Keratinocyte (primary cell): ENCODE measurements around the gene CYB561. TPM values are rescaled to one million over a fixed set of nuclear protein-coding genes. Genes with fewer than 3 reads are reported as not detected.

ENCODE experiments used
- DNase-seq: peaks from one replicate; pipeline ENCODE4 v3.0.0-alpha.2; 2011; ENCODE audit warnings: low read depth, missing footprints, low spot score
- FAIRE-seq: peaks from 2 replicates; lab custom pipeline; 2011; peaks lifted over from hg19 to GRCh38; lab: Jason Lieb, UNC
- H2AFZ ChIP-seq: 2 replicates; pipeline ENCODE4 v1.6.0; 2012; ENCODE audit warnings: low read length, control low read depth, inconsistent platforms; ENCODE audit not compliant: control insufficient read depth
- H3K27ac ChIP-seq: 2 replicates; pipeline ENCODE4 v1.5.1; 2011; ENCODE audit warnings: low read length; ENCODE audit not compliant: control insufficient read depth, insufficient read depth
- H3K27me3 ChIP-seq: 3 replicates; pipeline ENCODE4 v1.6.0; 2011; ENCODE audit warnings: low read length; ENCODE audit not compliant: control insufficient read depth, insufficient read depth; ENCODE audit errors: extremely low read depth
- H3K36me3 ChIP-seq, 2 experiments: 2 replicates in 1 of 2; 3 replicates in 1 of 2; pipeline ENCODE4 v1.5.1; 2011; ENCODE audit warnings: low read length in 2 of 2, mild to moderate bottlenecking in 1 of 2; ENCODE audit not compliant: control insufficient read depth in 2 of 2, insufficient read depth in 2 of 2; ENCODE audit errors: extremely low read depth in 1 of 2
- H3K4me1 ChIP-seq: 3 replicates; pipeline ENCODE4 v1.5.1; 2011; ENCODE audit warnings: low read length; ENCODE audit not compliant: control insufficient read depth, insufficient read depth; ENCODE audit errors: extremely low read depth
- H3K4me2 ChIP-seq: 3 replicates; pipeline ENCODE4 v1.6.0; 2011; ENCODE audit warnings: low read depth, low read length; ENCODE audit not compliant: control insufficient read depth, insufficient read depth; ENCODE audit errors: extremely low read depth
- H3K4me3 ChIP-seq, 3 experiments: fragments of 200-600 bp in 1 of 3; sonication (generic) in 1 of 3; 2 replicates in 2 of 3; 3 replicates in 1 of 3; pipeline ENCODE4 v1.5.1; 2011 to 2016; ENCODE audit warnings: low read length in 3 of 3, mild to moderate bottlenecking in 3 of 3, control low read depth in 2 of 3, inconsistent platforms in 1 of 3, low read depth in 1 of 3, mixed read lengths in 1 of 3, mixed run types in 1 of 3, moderate library complexity in 1 of 3; ENCODE audit not compliant: control insufficient read depth in 2 of 3, insufficient read depth in 2 of 3; ENCODE audit errors: extremely low read depth in 1 of 3
- H3K79me2 ChIP-seq: 2 replicates; pipeline ENCODE4 v1.6.0; 2012; ENCODE audit warnings: low read length; ENCODE audit not compliant: control insufficient read depth, insufficient read depth
- H3K9ac ChIP-seq: 3 replicates; pipeline ENCODE4 v1.6.0; 2011; ENCODE audit warnings: low read length; ENCODE audit not compliant: control insufficient read depth, insufficient read depth; ENCODE audit errors: extremely low read depth
- H3K9me1 ChIP-seq: 3 replicates; pipeline ENCODE4 v1.6.0; 2011; ENCODE audit warnings: low read length; ENCODE audit not compliant: control insufficient read depth, insufficient read depth; ENCODE audit errors: extremely low read depth
- H3K9me3 ChIP-seq: 2 replicates; pipeline ENCODE4 v1.5.1; 2012; ENCODE audit warnings: low read depth, low read length; ENCODE audit not compliant: control insufficient read depth
- H4K20me1 ChIP-seq: 3 replicates; pipeline ENCODE4 v1.6.0; 2011; ENCODE audit warnings: low read length; ENCODE audit not compliant: control insufficient read depth, insufficient read depth; ENCODE audit errors: extremely low read depth
- CTCF ChIP-seq, 3 experiments: IDR thresholded peaks in 1 of 3; conservative IDR thresholded peaks in 1 of 3; optimal IDR thresholded peaks in 1 of 3; 2 replicates in 2 of 3; 3 replicates in 1 of 3; pipeline versions ENCODE3 to v1.5.1; 2011; ENCODE audit warnings: low read length in 3 of 3, mild to moderate bottlenecking in 3 of 3, moderate library complexity in 2 of 3, control low read depth in 1 of 3, inconsistent platforms in 1 of 3; ENCODE audit not compliant: insufficient read depth in 2 of 3; ENCODE audit errors: extremely low read depth in 1 of 3
- EZH2 ChIP-seq: IDR thresholded peaks from one replicate; pipeline ENCODE4 v1.6.1; 2012; ENCODE audit warnings: inconsistent platforms, mild to moderate bottlenecking, low read length, moderate library complexity
- dilution Hi-C: fragments of 300-500 bp; cut with MboI; formaldehyde crosslinking; loops from one replicate; pipeline ENCODE4 v1.7.0; 2020; ENCODE audit warnings: low sequenced_read_pairs; ENCODE audit not compliant: extremely low pct_ligation_motif_present
- polyA plus RNA-seq, 5 experiments: library from polyadenylated mRNA; depleted of rRNA in 3 of 5; stranded (reverse) in 3 of 5; stranded (forward) in 1 of 5; unstranded in 1 of 5; fragments of >200 nt; gene quantifications; 1 replicate in 1 of 5; 2 replicates in 3 of 5; 3 replicates in 1 of 5; pipeline versions ENCODE4 v1.2.1 to v1.2.3, GENCODE V29; 2011 to 2012; ENCODE audit warnings: missing spikeins in 2 of 5, low read depth in 1 of 5, low replicate concordance in 1 of 5

The CYB561 gene
- polyA plus RNA-seq, 1 donor (not counting 4 experiments of a cell fraction or from before 2014, with no cell fraction given): 14.4 TPM

GRCh38 chr17:63489291-63489690, 43.2 kb upstream of the CYB561 start:
- Histone ChIP-seq H3K9me1 (no peaks in the 10 kb centered on the region), H3K4me1 (no peaks in the 10 kb centered on the region)
- no peak for FAIRE-seq

DNA sequence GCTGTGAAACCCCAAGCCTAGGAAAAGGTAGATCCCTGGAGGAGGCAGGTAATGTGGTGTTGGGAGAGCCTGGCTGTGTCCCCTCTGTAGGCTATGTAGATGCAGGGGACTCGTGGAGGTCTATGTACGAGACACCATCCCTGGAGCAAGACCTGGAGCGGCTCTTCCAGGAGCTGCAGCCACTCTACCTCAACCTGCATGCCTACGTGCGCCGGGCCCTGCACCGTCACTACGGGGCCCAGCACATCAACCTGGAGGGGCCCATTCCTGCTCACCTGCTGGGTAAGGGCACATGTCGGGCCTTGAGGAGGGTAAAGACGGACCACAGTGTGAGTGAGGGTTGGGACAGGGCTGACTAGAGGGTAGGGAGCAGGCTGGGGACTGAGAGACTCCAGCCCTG, 42.7 kb upstream of the CYB561 start:
- no peaks in the 10 kb centered on the region for H3K4me1 ChIP-seq
- no peaks in the 10 kb centered on the region for H3K9me1 ChIP-seq
- no peak overlapping the region for H2AFZ ChIP-seq
- DNase-seq: no peak
- H4K20me1 ChIP-seq: no peaks in the 10 kb centered on the region
- no peaks in the 10 kb centered on the region for H3K79me2 ChIP-seq
- FAIRE-seq: no peak
- no peak for TF ChIP-seq EZH2
- peaks cover 23% of the 10 kb centered on the region for H3K27me3 ChIP-seq
- H3K27ac ChIP-seq: no peak overlapping the region
- H3K36me3 ChIP-seq: no peaks in the 10 kb centered on the region
- no peaks in the 10 kb centered on the region for H3K9me3 ChIP-seq
- H3K4me3 ChIP-seq: no peak overlapping the region
- no peak overlapping the region for H3K4me2 ChIP-seq
- H3K9ac ChIP-seq: no peak overlapping the region
- dilution Hi-C loops: no loop called here

More at GRCh38 chr17:63489291-63489690, 43.2 kb upstream of the CYB561 start:
- H3K9me3 ChIP-seq: no peaks in the 10 kb centered on the region
- no peak for DNase-seq
- no peak overlapping the region for H2AFZ ChIP-seq
- dilution Hi-C loops: no loop called here
- H4K20me1 ChIP-seq: no peaks in the 10 kb centered on the region
- H3K79me2 ChIP-seq: no peaks in the 10 kb centered on the region
- TF ChIP-seq CTCF (optimal IDR thresholded peaks at IDR 0.05 in 1 of 3, IDR thresholded peaks at IDR 0.05 in 1 of 3, conservative IDR thresholded peaks at IDR 0.05 in 1 of 3; ENCODE audit: extremely low read depth in 1 of 3, insufficient read depth in 2 of 3, low read length in 3 of 3): no peak
- no peak for TF ChIP-seq EZH2
- no peak overlapping the region for H3K9ac ChIP-seq
- no peaks in the 10 kb centered on the region for H3K36me3 ChIP-seq
- H3K27ac ChIP-seq: no peak overlapping the region
- H3K4me2 ChIP-seq: no peak overlapping the region
- H3K4me3 ChIP-seq: no peak overlapping the region
- peaks cover 23% of the 10 kb centered on the region for H3K27me3 ChIP-seq

DNA sequence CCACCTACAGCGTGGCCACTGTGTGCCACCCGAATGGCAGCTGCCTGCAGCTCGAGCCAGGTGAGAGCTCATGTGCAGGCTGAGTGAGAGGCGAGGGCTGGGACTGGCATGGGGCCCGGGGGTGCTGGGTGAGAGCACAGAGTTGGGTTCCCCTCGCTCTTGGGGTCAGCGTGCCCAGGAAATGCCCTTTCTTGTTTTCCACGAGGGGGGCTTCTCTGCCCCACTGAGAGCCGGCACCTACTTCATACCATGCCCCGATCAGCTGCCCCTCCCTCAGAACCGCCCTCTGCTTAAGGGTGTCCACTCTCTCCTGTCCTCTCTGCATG, 40.9 kb upstream of the CYB561 start:
- no peak overlapping the region for H3K9ac ChIP-seq
- peaks cover 20% of the 10 kb centered on the region for H3K27me3 ChIP-seq
- H2AFZ ChIP-seq: no peak overlapping the region
- FAIRE-seq: no peak
- no peak overlapping the region for H3K27ac ChIP-seq
- H3K9me3 ChIP-seq: no peaks in the 10 kb centered on the region
- no peak for DNase-seq
- no peaks in the 10 kb centered on the region for H3K4me1 ChIP-seq
- dilution Hi-C loops: no loop called here
- no peak overlapping the region for H3K4me3 ChIP-seq
- TF ChIP-seq CTCF (optimal IDR thresholded peaks at IDR 0.05 in 1 of 3, IDR thresholded peaks at IDR 0.05 in 1 of 3, conservative IDR thresholded peaks at IDR 0.05 in 1 of 3; ENCODE audit: extremely low read depth in 1 of 3, insufficient read depth in 2 of 3, low read length in 3 of 3) (no peak), EZH2 (no peak)
- H3K4me2 ChIP-seq: no peak overlapping the region
- no peaks in the 10 kb centered on the region for H3K9me1 ChIP-seq
- H3K79me2 ChIP-seq: no peaks in the 10 kb centered on the region
- no peaks in the 10 kb centered on the region for H3K36me3 ChIP-seq
- H4K20me1 ChIP-seq: no peaks in the 10 kb centered on the region
